Adipose tissue (tissue), 3 donors: ENCODE measurements around the gene TLCD3A. TPM values are rescaled to one million over a fixed set of nuclear protein-coding genes. Genes with fewer than 3 reads are reported as not detected.
"Not testable (repeated sequence)": the region's sequence is repeated elsewhere in the genome, so short reads cannot be mapped to it uniquely, and the experiment has no call there.

Source experiments
- H3K27ac ChIP-seq: one replicate; pipeline ENCODE4 v1.5.1; 2013; ENCODE audit warnings: low read depth, low read length
- whole genome bisulfite sequencing, 3 donors: extraction: QIAGEN DNeasy Blood & Tissue Kit; methylation state at CpG; one replicate each; pipeline ENCODE4 v1.1.7; 2013; 5-methylcytosine and 5-hydroxymethylcytosine counted together
- polyA plus RNA-seq, 3 donors: library from polyadenylated mRNA; stranded (reverse); fragments of 200-250 nt; gene quantifications; one replicate each; pipeline ENCODE4 v1.2.3, GENCODE V29; 2013
- donor health status: healthy with polysubstance abuse.
- donor health status: Bipolar disorder and iron deficiency.
- donor health status: healthy.

The TLCD3A gene
- polyA plus RNA-seq, 3 donors: 3.4 to 10.0 (median 3.8) TPM

DNA sequence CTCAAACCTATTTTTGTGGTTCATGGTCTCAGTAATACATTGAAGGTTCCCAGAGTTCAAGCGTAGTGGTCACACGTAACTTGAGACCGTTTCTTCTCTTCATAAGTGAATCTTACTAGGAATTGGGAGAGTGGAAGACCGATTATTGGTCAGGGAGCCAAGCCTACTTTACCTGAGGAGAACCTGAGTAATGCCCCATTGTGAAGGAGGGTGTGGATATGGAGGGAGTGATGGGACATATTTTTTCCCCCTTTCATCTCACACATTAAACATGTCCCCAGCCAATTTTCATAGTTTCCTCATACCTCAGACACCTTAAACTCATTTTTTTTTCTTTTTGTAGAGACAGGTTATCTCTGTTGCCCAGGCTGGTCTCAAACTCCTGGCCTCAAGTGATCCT, 10.7 kb downstream of the TLCD3A start:
- 93 to 95% (median 94%) methylated on average over 4 of the region's 4 CpGs for WGBS, 3 donors
- H3K27ac ChIP-seq: no peak overlapping the region

DNA sequence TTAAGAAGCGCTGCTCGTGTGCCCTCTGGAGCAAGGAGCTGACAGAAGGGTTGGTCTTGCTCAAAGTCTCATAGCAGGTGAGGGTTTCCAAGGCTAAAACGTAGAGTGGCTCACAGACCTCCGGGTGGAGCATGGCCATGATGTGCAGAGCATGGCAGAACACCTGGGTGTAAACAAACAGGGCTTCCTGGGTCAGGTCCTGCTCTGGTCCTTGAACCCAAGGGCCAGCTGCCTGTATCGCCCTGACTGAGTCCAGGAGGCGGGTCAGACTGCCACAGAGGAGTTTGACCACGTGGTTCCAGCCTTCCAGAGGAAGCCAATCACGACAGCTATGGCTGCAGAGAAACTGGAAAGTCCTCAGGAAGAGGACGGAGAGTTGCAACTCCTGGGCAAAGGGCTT, 12.5 kb downstream of the TLCD3A start:
- 73 to 82% (median 79%) methylated on average over 9 of the region's 9 CpGs for WGBS, 3 donors

DNA sequence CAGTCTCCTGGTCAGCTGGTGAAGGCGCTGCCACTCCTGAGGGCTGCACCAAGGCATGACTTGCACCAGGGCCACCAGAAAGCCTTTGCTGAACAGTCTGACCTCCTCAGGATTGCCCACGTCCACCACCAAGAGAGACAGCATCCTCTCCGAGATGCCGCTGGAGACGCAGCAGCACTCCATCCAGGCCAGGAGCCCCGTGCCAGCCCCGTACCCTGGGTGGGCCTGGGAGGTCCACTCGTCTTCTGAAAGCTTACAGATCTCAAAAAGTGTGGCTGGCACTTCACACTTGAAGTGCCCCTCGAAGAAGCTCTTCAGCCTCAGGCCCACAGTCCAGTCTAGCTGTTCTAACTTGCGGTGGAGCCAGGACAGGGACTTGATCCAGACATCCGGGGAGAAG, 13.0 kb downstream of the TLCD3A start:
- H3K27ac ChIP-seq: no peak overlapping the region
- WGBS, 3 donors: 91 to 97% (median 95%) methylated on average over 10 to 11 of the region's 11 CpGs

More for the DNA sequence above, 12.5 kb downstream of the TLCD3A start:
- H3K27ac ChIP-seq: no peak overlapping the region

DNA sequence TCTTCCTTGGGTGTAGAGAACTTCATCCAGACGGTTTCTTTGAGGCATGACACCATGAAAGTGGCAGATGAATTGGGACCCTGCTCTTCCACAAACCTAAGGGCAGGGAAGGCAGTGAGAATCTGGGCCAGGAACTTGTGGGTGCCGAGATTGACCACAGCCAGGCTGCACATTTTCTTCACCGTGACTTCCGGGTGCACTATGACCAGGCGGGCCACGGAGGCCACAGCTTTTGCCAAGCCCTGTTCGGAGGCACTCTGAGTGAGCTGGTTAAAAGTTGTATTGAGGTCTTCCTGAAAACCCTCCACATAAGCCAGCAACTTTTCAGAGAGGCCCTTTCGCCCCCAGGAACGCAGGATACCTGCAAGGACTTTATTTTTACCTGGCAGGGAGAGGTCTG, 13.8 kb downstream of the TLCD3A start:
- WGBS, 3 donors: 93 to 96% (median 94%) methylated on average over 9 of the region's 9 CpGs

DNA sequence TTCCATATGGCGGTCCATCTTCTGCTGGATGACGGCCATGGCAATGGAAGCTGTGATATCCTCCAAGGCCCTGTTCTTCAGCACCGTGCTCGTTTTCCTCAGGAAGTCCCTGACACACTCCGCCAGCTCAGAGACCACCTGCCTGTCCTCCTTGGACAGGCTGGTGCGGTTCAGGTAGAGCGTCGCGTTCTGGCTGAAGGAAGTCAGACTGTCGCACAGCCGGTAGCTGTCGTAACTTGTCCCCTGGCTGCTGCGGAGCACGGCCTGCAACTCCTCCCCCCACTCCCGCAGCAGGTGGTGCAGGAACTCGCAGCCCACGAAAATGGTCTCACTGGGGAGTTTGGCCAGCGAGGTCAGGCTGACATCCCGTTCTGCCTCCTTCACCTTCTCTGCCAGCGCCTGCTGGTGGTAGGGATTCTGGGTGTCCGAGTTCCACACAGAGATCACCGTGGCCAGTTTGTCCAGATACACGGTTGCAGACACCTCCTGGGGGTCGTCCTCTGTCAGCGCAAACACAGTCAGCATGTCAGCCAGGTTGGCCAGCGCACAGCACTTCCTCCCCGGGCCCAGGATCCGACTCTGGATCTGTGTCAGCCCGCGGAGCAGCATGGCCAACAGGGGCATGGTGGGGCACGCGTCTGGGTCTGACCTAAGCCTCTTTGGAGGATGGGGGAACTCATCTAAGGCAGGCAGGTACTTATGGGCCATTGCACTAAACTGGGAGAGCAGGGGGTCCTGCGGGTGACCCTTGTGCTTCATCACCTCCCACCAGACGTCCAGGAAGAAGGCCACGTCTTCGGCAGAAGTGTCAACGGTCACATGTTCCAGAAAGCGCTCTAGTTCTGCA, 14.6 kb downstream of the TLCD3A start:
- WGBS, 3 donors: 88 to 92% (median 88%) methylated on average over 38 of the region's 38 CpGs
- H3K27ac ChIP-seq: no peak overlapping the region

More for the DNA sequence above, 13.8 kb downstream of the TLCD3A start:
- no peak overlapping the region for H3K27ac ChIP-seq

DNA sequence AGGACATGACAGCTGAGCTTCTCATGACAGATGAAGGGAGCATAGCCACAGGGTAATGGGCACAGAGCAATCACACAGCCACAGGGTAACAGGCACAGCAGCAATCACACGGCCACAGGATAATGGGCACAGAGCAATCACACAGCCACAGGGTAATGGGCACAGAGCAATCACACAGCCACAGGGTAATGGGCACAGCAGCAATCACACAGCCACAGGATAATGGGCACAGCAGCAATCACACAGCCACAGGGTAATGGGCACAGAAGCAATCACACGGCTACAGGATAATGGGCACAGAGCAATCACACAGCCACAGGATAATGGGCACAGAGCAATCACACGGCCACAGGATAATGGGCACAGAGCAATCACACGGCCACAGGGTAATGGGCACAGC, 16.2 kb downstream of the TLCD3A start:
- 94 to 100% (median 97%) methylated on average over 4 of the region's 4 CpGs for WGBS, 3 donors
- H3K27ac ChIP-seq: not testable (repeated sequence)

DNA sequence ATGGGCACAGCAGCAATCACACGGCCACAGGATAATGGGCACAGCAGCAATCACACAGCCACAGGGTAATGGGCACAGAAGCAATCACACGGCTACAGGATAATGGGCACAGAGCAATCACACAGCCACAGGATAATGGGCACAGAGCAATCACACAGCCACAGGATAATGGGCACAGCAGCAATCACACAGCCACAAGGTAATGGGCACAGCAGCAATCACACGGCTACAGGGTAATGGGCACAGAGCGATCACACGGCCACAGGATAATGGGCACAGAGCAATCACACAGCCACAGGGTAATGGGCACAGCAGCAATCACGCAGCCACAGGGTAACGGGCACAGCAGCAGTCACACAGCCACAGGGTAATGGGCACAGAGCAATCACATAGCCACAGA, 17.0 kb downstream of the TLCD3A start:
- not testable (repeated sequence) for H3K27ac ChIP-seq
- 75 to 84% (median 83%) methylated on average over 6 to 7 of the region's 7 CpGs for WGBS, 3 donors

DNA sequence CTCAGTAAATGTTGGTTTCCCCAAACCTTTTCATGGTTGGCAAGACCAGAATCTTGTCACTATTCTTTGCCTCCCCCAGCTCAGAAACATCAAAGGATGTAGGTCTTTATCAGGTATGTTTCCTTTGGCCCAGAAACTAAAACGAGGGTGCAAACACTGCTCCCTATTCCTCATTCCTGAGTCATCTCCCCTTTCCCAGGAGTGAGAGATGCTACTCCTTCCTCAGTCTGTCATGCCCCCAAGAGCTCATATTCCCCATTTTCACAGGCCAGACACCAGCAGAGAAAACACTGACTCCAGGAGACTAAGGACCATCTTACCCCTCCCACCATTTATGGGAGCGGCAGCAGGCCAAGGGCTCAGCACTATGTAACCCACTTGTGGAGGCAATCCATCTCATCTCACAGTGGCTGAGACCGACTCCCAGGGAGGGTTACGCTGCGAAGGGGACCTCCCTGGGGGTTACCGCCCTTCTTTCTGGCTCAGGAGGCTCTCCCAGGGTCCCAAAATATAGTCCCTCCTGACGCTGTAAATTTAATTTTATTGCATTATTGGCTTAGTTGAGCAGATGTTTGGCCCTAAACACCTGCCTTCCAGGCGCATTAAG, 18.1 kb downstream of the TLCD3A start:
- 78 to 83% (median 79%) methylated on average over 8 of the region's 8 CpGs for WGBS, 3 donors
- H3K27ac ChIP-seq: no peak overlapping the region

DNA sequence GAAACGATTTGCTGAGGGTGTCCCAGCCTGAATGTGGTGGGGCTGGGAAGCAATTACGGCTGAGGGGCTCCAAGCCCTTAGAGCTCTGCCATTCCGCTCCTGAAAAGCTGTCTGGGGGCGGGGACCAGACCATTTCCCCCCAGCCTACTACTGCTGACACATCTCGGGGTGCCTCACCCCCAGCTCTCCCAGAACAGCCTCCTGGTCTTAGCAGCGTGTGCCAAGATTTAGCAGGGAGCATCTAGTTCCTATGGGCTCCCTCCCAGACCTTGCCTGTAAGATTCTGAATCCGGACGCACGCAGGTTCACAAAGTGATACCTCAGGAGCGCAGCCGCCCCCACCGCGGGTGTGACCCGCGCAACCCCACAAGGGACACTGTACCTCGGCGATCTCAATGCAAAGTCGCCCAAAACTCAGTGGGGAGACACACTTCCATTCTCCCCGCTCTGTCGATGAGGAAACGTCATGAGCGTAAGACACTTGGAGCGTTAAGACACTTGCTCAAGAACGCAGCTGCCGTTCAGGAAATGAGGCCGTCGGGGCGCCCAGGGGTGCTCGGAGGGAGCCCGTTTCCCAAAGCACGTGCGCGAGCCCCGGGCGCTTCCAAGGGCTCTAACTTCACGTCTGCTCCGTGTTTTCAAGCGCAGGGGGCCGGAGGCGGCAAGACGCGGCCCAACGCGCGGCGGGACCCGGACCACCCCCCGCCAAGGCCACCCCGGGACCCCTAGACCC, 19.0 kb downstream of the TLCD3A start:
- WGBS, 3 donors: 1 to 2% (median 1%) methylated on average over 37 to 49 of the region's 49 CpGs
- no peak overlapping the region for H3K27ac ChIP-seq

DNA sequence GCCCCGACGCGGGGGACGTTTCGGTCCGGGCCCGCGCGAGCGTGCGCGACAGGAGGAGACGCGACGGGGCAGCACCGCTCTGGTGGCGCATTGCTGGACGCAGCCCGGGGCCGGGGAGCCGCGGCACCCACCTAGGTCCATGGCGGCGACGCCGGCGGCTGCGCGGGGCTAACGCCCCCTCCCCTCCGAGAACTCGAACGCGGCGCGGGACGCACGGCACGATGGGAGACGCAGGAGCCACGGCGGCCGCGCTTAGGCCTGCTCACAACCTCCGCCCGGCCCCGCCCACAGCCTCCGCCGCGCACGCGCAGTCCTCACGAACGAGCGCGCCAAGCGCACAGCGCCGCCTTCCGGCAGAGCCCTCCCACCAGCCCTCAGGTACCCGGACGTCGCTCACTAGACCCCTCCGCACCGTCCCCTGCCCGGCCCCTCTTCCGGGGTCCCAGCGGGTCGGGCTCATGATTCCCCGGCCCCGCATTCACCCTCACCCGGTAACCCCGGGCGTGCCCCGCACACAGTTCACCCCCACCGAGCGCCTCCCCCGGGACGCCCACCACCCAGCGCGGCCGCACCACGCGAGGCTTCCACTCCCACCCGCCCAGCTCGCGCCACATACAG, 19.7 kb downstream of the TLCD3A start, which contains the start of gene GEMIN4:
TSS of gene GEMIN4 (minus strand) at position 263 of the 618 bp plus-strand sequence. CDS start at position 141, 122 bp downstream.
- 0 to 1% (median 1%) methylated on average over 64 to 86 of the region's 87 CpGs for WGBS, 3 donors

DNA sequence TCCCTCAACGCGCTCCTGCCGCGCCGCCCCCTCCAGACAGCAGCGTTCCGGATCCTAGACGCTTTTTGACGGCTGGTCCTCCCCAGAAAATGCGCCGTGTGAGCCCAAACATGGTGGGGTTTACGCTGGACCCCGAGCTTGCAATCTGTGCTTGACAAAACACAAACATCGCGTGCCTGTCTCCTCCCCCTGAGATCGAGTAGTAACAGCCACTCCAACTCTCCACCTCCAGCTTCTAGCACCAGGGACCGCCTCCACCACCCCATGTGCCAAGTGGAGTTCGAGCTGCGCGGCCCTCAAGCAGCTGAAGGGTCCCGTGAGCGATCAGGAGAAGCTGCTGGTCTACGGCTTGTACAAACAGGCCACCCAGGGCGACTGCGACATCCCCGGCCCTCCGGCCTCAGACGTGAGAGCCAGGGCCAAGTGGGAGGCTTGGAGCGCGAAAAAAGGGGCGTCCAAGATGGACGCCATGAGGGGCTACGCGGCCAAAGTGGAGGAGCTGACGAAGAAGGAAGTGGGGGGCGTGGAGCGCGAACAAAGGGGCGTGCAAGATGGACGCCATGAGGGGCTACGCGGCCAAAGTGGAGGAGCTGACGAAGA, 20.3 kb downstream of the TLCD3A start:
- no peak overlapping the region for H3K27ac ChIP-seq
- 11 to 28% (median 22%) methylated on average over 43 of the region's 43 CpGs for WGBS, 3 donors

More for the DNA sequence above, 19.7 kb downstream of the TLCD3A start, which contains the start of gene GEMIN4:
- no peak within 1 kb of the TSS for H3K27ac ChIP-seq

DNA sequence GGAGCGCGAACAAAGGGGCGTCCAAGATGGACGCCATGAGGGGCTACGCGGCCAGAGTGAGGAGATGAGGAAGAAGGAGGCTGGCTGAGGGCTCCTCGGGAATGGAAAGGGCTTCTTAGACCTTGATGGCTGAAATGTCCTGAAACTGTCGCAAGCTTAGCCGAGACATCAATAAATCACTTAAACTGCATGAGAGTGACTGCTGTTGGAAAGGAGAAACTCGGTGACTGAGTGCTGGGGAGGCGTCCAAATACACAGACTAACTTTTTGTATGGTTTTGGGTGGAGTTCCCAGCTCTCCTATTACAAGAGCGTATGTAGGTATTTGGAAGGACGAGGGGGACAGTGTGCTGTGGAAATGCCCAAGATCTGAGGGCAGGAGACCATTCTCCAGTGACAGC, 21.0 kb downstream of the TLCD3A start:
- WGBS, 3 donors: 70 to 84% (median 79%) methylated on average over 13 of the region's 13 CpGs

DNA sequence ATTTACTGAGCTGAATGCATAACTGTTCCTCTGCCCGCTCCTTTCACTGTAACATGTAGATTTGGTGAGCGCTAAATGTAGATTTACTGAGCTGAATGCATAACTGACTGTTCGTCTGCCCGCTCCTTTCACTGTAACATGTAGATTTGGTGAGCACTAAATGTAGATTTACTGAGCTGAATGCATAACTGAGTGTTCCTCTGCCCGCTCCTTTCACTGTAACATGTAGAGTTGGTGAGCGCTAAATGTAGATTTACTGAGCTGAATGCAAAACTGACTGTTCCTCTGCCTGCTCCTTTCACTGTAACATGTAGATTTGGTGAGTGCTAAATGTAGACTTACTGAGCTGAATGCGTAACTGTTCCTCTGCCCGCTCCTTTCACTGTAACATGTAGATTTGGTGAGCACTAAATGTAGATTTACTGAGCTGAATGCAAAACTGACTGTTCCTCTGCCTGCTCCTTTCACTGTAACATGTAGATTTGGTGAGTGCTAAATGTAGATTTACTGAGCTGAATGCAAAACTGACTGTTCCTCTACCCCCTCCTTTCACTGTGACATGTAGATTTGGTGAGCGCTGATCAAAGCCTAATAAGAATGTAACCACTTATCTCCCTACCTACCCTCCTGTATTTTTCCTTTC, 23.0 kb downstream of the TLCD3A start:
- not testable (repeated sequence) for H3K27ac ChIP-seq
- WGBS, 3 donors: 95 to 96% (median 96%) methylated on average over 9 of the region's 9 CpGs

More for the DNA sequence above, 21.0 kb downstream of the TLCD3A start:
- no peak overlapping the region for H3K27ac ChIP-seq

DNA sequence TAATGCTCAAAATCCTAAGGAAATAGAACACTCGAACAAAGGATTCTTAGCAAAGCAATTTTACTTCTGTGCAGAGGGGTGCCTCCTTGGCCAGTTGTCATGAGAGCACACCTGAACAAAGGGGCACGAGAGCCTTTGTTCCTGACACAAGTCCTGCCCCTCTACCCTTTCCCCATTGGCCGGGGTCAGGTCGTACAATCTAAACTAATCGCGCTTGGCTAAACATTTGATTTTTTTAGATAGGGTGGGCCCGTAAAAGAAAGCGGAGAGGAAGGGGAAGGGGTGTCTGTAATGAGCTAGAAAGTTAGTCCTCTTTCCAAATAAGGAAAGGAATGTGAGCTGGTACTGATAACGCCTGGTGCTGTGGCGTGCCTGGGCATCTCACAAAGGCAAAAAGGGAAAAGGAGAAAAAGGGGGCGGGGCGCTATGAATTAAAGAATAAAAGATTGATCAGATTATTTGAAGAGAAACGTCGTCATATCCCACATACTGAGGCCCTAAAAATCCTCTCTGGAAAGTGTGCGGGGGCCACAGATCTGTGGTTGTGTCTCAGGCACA, 23.7 kb downstream of the TLCD3A start:
- not testable (repeated sequence) for H3K27ac ChIP-seq
- WGBS, 3 donors: 63 to 74% (median 71%) methylated on average over 15 of the region's 15 CpGs

DNA sequence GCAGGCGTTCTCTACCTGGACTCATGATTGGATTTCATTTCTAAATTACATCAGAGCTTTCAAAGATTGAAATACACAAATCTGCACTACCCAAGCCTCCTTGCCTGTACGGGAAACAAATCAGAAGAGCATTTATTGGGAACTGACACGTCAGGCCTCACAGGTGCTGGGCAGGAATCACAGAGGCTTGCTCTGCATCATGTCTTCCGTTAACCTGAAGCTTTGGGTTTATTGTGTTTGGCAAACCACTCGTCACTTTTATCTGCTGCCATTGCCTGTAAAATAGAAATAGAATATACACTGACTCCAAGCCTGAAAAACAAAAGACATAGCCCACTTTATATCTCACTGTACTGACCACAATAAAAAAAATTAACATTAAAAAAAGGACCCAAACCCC, 27.6 kb downstream of the TLCD3A start:
- H3K27ac ChIP-seq: no peak overlapping the region
- 86 to 94% (median 91%) methylated on average over 5 of the region's 5 CpGs for WGBS, 3 donors

DNA sequence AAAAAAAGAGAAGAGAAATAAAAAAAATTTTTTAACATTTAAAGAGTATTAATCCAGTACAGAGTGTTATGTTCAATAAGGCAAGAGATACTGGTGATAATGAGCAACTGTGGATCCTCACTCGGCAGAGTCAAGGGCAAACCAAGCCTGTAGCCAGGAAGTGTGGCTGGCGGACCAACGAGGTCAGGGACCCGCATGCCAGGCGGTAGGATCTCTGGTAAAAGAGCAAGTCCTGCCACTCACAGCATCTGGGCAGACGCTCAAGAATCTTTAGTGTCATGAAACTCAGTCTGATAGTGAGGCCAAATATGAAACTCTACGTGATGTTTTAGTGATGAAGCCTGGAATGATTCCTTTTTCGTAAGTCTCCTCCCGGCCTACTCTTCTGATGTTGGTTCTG, 28.0 kb downstream of the TLCD3A start:
- 86 to 88% (median 86%) methylated on average over 9 of the region's 9 CpGs for WGBS, 3 donors
- H3K27ac ChIP-seq: no peak overlapping the region

DNA sequence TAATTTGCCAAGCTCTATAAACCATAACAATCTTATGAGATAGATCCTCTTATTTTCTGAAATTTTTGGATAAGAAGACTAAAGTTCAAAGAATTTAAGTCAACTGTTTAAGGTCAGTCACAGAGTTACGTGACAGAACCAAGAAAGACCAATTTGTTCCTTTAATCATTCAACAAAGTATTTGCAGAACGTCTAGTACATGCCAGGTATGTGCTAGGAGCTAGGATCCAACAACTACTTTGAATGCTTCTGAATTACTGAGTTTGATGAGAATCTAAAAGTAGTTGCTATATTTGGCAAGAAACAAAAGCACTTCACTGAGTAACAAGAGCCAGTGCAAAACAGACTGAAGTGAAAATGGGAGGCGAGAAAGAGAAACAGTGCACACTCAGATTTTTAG, 34.7 kb downstream of the TLCD3A start:
- WGBS, 3 donors: 69 to 83% (median 80%) methylated on average over 3 of the region's 3 CpGs
- no peak overlapping the region for H3K27ac ChIP-seq
